IMR-90 (cell line): ENCODE results near the gene ZFHX3.

ENCODE experiments used
- CHD1 ChIP-seq: IDR thresholded peaks from 2 replicates; pipeline ENCODE4 v1.6.1; 2012; ENCODE audit warnings: low read depth, low read length, improper control_type of control experiment
- CTCF ChIP-seq: conservative IDR thresholded peaks from 2 replicates; pipeline ENCODE4 v1.5.1; 2012; ENCODE audit warnings: mild to moderate bottlenecking, low read depth, low read length, improper control_type of control experiment
- FOS ChIP-seq: fragments of 150-350 bp; IDR thresholded peaks from 2 replicates; pipeline ENCODE4 v1.6.1; 2016; ENCODE audit warnings: low read depth, low read length
- MAFK ChIP-seq: IDR thresholded peaks from 2 replicates; pipeline ENCODE4 v1.6.1; 2012; ENCODE audit warnings: low read depth, low read length, improper control_type of control experiment
- MAZ ChIP-seq: IDR thresholded peaks from 2 replicates; pipeline ENCODE4 v1.6.1; 2012; ENCODE audit warnings: low read depth, mild to moderate bottlenecking, low read length, improper control_type of control experiment, moderate library complexity, borderline replicate concordance
- MXI1 ChIP-seq: IDR thresholded peaks from 2 replicates; pipeline ENCODE4 v1.6.1; 2012; ENCODE audit warnings: low read depth, mild to moderate bottlenecking, low read length, moderate library complexity, borderline replicate concordance
- NFE2L2 ChIP-seq: fragments of 150-350 bp; IDR thresholded peaks from 2 replicates; pipeline ENCODE4 v1.6.1; 2016; ENCODE audit warnings: low read depth, mild to moderate bottlenecking, low read length
- POLR2A ChIP-seq: IDR thresholded peaks from 2 replicates; pipeline ENCODE4 v1.6.1; 2012; ENCODE audit warnings: mild to moderate bottlenecking, low read depth, low read length
- RAD21 ChIP-seq: IDR thresholded peaks from 2 replicates; pipeline ENCODE4 v1.6.1; 2012; ENCODE audit warnings: low read length, improper control_type of control experiment
- RCOR1 ChIP-seq: IDR thresholded peaks from 2 replicates; pipeline ENCODE4 v1.6.1; 2012; ENCODE audit warnings: mild to moderate bottlenecking, low read length, improper control_type of control experiment; ENCODE audit not compliant: insufficient replicate concordance
- SMC3 ChIP-seq: fragments of 150-350 bp; IDR thresholded peaks from 2 replicates; pipeline ENCODE4 v1.6.1; 2016; ENCODE audit warnings: low read depth, mild to moderate bottlenecking, antibody characterized with exemption, low read length, moderate library complexity
- USF2 ChIP-seq: fragments of 150-350 bp; IDR thresholded peaks from 2 replicates; pipeline ENCODE4 v1.6.1; 2017; ENCODE audit warnings: mild to moderate bottlenecking, antibody characterized with exemption, low read length, low read depth

GRCh38 chr16:72922714-72923113 is 125.2 kb downstream of the ZFHX3 start:
- no peak for TF ChIP-seq POLR2A
- no peak for TF ChIP-seq MAZ
- TF ChIP-seq CTCF = no peak
- no peak for TF ChIP-seq MAFK
- no peak for TF ChIP-seq CHD1
- TF ChIP-seq SMC3 = no peak
- TF ChIP-seq USF2 = no peak
- TF ChIP-seq RAD21 = no peak
- no peak for TF ChIP-seq NFE2L2
- no peak for TF ChIP-seq RCOR1
- TF ChIP-seq FOS = no peak
- no peak for TF ChIP-seq MXI1
